Effector memory CD8-positive, alpha-beta T cell (primary cell): ENCODE data around the gene TEX22.

Experiments used
- ATAC-seq: fragments of 150-1000 bp; cut with Tn5 transposase; replicated peaks from 2 replicates; pipeline ENCODE4 v1.10.0; 2021; ENCODE audit warnings: mild to moderate bottlenecking, moderate library complexity
- DNase-seq, 3 experiments: peaks; one replicate each; pipeline ENCODE4 v3.0.0; 2021
- H3K27ac Mint-ChIP-seq, 2 donors: one replicate each; pipeline ENCODE4 v1.8.0; 2022; ENCODE audit warnings: mild to moderate bottlenecking in 2 of 2, mixed read lengths in 2 of 2, moderate library complexity in 2 of 2
- H3K27me3 Mint-ChIP-seq, 2 donors: one replicate each; pipeline ENCODE4 v1.8.0; 2022; ENCODE audit warnings: mixed read lengths in 2 of 2
- H3K36me3 Mint-ChIP-seq: one replicate; pipeline ENCODE4 v1.8.0; 2022; ENCODE audit warnings: mild to moderate bottlenecking, moderate library complexity, mixed read lengths; ENCODE audit not compliant: insufficient read depth
- H3K4me1 Mint-ChIP-seq, 2 donors: one replicate each; pipeline ENCODE4 v1.8.0; 2022; ENCODE audit warnings: low read depth in 2 of 2, mixed read lengths in 2 of 2
- H3K4me3 Mint-ChIP-seq, 2 donors: one replicate each; pipeline ENCODE4 v1.8.0; 2022; ENCODE audit warnings: mild to moderate bottlenecking in 2 of 2, mixed read lengths in 2 of 2, moderate library complexity in 2 of 2
- H3K9me3 Mint-ChIP-seq, 2 donors: one replicate each; pipeline ENCODE4 v1.8.0; 2022; ENCODE audit warnings: mixed read lengths in 2 of 2

TEX22 gene

DNA sequence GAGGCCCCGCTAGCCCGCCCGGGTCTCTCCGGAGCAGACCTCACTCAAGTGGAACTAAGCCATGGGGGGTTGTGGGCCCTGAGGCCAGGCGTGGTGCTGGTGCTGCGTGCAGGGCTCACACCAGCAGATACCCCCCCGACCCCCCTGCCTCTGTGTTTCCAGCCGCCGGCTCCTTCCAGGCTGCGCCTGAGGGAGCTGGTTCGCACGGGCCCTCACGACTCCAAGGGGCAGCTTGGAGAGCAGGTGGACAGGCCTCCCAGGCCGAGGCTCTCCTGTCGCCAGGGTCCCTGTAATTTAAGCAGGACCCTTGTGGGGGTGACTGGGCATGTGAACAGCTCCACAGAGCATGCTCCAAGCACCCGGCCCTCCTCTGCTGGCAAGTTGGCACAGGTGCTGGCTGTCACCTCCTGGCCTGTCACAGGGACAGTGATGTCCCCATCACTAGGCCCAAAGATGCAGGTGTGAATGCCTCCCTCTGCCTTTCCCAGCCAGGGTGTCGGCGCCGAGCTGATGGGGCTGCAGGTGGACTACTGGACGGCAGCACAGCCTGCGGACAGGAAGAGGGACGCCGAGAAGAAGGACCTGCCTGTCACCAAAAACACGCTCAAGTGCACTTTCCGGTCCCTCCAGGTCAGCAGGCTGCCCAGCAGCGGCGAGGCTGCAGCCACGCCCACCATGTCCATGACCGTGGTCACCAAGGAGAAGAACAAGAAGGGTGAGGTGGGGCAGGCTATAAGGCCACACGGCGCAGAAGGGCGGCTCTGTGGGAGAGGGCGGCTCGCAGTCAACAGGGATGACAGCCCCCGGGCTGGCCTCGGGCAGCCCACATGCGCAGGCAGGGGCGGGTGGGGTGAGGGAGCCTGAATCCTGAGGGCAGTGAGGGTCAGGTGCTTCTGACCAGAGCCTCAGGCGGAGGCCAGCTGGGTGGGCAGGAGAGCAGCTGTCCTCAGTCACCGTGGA is 5.9 kb upstream of the TEX22 start:
- DNase-seq (no peak), ATAC-seq (no peak)
- H3K36me3 Mint-ChIP-seq = peaks cover 3% of the 10 kb centered on the region
- H3K27ac Mint-ChIP-seq = no peak overlapping the region
- no peaks in the 10 kb centered on the region for H3K9me3 Mint-ChIP-seq
- no peak overlapping the region for H3K4me3 Mint-ChIP-seq
- H3K27me3 Mint-ChIP-seq = no peaks in the 10 kb centered on the region
- no peaks in the 10 kb centered on the region for H3K4me1 Mint-ChIP-seq

- H3K9me3 Mint-ChIP-seq = no peaks in the 10 kb centered on the region
- peaks cover 5% of the 10 kb centered on the region for H3K36me3 Mint-ChIP-seq
- ATAC-seq (no peak), DNase-seq (no peak)
- H3K27me3 Mint-ChIP-seq = no peaks in the 10 kb centered on the region
- H3K4me1 Mint-ChIP-seq = no peaks in the 10 kb centered on the region
- no peak overlapping the region for H3K27ac Mint-ChIP-seq
- H3K4me3 Mint-ChIP-seq = no peak overlapping the region
These were observed 5.2 kb upstream of the TEX22 start for GRCh38 chr14:105393151-105393550.

GRCh38 chr14:105394714-105395537 is 3.4 kb upstream of the TEX22 start:
- H3K9me3 Mint-ChIP-seq = no peaks in the 10 kb centered on the region
- H3K27me3 Mint-ChIP-seq = no peaks in the 10 kb centered on the region
- peaks cover 5% of the 10 kb centered on the region for H3K36me3 Mint-ChIP-seq
- H3K4me1 Mint-ChIP-seq = peaks cover 7% of the 10 kb centered on the region in 2 donors
- H3K27ac Mint-ChIP-seq = peak overlapping the region in 1 of 2 donors; percentile 15
- no peak overlapping the region for H3K4me3 Mint-ChIP-seq
- DNase-seq = no peak
- ATAC-seq = no peak

GRCh38 chr14:105395538-105395854 is 2.8 kb upstream of the TEX22 start:
- no peak for ATAC-seq
- H3K4me1 Mint-ChIP-seq = peaks cover 7% of the 10 kb centered on the region in 2 donors
- no peak for DNase-seq
- no peak overlapping the region for H3K27ac Mint-ChIP-seq
- no peaks in the 10 kb centered on the region for H3K27me3 Mint-ChIP-seq
- no peaks in the 10 kb centered on the region for H3K9me3 Mint-ChIP-seq
- peaks cover 6% of the 10 kb centered on the region for H3K36me3 Mint-ChIP-seq
- H3K4me3 Mint-ChIP-seq = no peak overlapping the region

DNA sequence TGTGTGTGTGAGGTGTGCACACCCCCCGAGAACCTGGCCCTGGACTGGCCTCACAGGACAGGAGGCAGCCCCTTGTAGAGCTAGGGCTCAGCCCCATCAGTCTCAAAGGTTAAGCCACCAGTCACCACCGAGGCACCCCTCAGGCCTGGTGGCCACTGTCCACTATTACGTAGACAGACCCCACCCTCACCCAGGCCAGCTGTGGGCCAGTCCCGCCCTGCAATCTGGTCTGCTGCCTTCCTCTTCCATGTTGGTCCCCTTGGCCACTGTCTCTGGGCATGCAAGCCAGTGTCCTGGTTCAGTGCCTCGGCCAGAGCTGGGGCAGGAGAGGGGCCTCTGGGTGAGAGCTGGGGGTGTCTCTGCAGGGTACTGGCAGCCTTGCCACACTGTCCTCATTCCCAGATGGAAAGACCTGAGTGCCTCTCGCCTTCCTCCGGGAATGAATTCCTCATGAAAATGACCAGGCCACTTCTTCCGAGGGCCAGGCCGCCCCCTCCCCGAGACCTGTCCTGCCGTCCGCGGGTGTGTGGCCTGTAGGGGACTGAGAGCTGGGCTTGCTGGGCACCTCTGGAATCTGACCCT is 897 bp upstream of the TEX22 start:
- peaks cover 8% of the 10 kb centered on the region for H3K36me3 Mint-ChIP-seq
- H3K9me3 Mint-ChIP-seq = no peaks in the 10 kb centered on the region
- H3K4me1 Mint-ChIP-seq = peaks cover 7% of the 10 kb centered on the region in 2 donors
- no peaks in the 10 kb centered on the region for H3K27me3 Mint-ChIP-seq
- ATAC-seq (no peak), DNase-seq (no peak)
- peak overlapping the region; percentile 77 to 79 for H3K4me3 Mint-ChIP-seq
- peak overlapping the region; percentile 49 to 80 for H3K27ac Mint-ChIP-seq

- Mint-ChIP-seq H3K4me1 (peaks cover 7% of the 10 kb centered on the region in 2 donors), H3K27me3 (no peaks in the 10 kb centered on the region), H3K36me3 (peaks cover 8% of the 10 kb centered on the region), H3K27ac (peak overlapping the region; percentile 44 to 80), H3K4me3 (peak overlapping the region; percentile 77 to 79), H3K9me3 (no peaks in the 10 kb centered on the region)
- ATAC-seq = peak; percentile 54
- peak in 2 of 3 experiments; percentile 21 to 29 for DNase-seq
These were observed 558 bp downstream of the TEX22 start for GRCh38 chr14:105398726-105399465.

DNA sequence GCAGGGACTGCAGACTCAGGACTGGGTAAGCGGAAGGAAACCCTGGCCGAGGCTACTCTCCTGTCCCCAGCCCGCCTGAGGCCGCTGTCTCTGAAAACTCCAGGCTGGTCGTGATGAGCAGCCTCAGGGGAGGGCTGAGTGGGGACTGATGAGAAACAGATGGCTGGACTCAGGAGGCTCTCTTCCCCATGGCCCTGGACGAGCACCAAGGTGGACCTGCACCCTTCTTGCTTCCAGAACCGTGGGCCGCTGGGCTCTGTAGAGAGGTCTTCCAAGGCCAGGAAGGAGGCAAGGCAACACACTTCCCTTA is 1.1 kb downstream of the TEX22 start:
- Mint-ChIP-seq H3K4me1 (peaks cover 7% of the 10 kb centered on the region in 2 donors), H3K9me3 (no peaks in the 10 kb centered on the region), H3K27ac (peak overlapping the region in 1 of 2 donors; percentile 80), H3K36me3 (peaks cover 8% of the 10 kb centered on the region), H3K4me3 (peak overlapping the region; percentile 77 to 79), H3K27me3 (no peaks in the 10 kb centered on the region)
- no peak for ATAC-seq
- no peak for DNase-seq

DNA sequence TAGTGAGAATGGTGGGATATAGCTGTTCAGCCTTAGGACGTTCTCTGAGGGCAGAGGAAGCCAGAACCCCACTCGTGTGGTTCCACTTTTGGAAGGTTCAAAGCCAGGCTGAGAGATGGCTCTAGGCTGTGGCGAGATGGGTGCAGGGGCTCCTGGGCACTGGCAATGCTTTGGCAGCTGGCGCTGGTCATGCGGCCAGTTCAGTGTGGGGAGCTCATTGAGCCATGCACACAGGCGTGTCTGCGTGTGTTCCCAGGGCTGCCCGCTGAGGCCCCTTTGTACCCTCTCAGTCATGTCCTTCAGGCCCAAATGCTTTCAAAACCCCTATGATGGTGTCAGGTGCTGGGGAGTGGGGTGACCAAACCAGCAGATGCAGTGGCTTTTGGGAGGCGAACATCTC is 1.7 kb downstream of the TEX22 start:
- no peak overlapping the region for H3K27ac Mint-ChIP-seq
- H3K4me1 Mint-ChIP-seq = peaks cover 7% of the 10 kb centered on the region in 2 donors
- ATAC-seq (no peak), DNase-seq (no peak)
- no peaks in the 10 kb centered on the region for H3K9me3 Mint-ChIP-seq
- peaks cover 8% of the 10 kb centered on the region for H3K36me3 Mint-ChIP-seq
- H3K27me3 Mint-ChIP-seq = no peaks in the 10 kb centered on the region
- H3K4me3 Mint-ChIP-seq = peak overlapping the region in 1 of 2 donors; percentile 79

- no peak overlapping the region for H3K4me3 Mint-ChIP-seq
- H3K27me3 Mint-ChIP-seq = no peaks in the 10 kb centered on the region
- peaks cover 8% of the 10 kb centered on the region for H3K36me3 Mint-ChIP-seq
- ATAC-seq (no peak), DNase-seq (no peak)
- peaks cover 7% of the 10 kb centered on the region in 2 donors for H3K4me1 Mint-ChIP-seq
- no peaks in the 10 kb centered on the region for H3K9me3 Mint-ChIP-seq
- no peak overlapping the region for H3K27ac Mint-ChIP-seq
These were observed 3.4 kb downstream of the TEX22 start for GRCh38 chr14:105401699-105402098.

DNA sequence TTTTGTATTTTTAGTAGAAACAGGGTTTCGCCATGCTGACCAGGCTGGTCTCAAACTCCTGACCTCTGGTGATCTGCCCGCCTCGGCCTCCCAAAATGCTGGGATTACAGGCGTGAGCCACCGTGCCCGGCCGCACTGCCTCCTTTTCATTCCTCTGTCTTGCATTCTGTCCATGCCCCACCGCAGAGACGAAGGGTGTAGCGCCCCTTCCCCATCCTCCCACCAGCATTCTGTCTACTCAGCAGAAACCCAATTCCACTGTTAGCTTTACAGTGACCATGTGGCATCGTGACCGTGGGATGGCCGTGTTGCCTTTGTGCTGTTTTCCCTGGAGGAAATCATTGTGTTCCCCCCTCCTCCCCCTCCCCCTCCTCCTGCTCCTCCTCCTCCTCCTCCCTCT is 10.3 kb downstream of the TEX22 start:
- Mint-ChIP-seq H3K36me3 (no peaks in the 10 kb centered on the region), H3K27ac (no peak overlapping the region), H3K9me3 (no peaks in the 10 kb centered on the region), H3K4me3 (no peak overlapping the region), H3K4me1 (peaks cover 0 to 8% of the 10 kb centered on the region in 2 donors), H3K27me3 (peaks cover 30 to 48% of the 10 kb centered on the region in 2 donors)
- ATAC-seq = no peak
- DNase-seq = no peak

DNA sequence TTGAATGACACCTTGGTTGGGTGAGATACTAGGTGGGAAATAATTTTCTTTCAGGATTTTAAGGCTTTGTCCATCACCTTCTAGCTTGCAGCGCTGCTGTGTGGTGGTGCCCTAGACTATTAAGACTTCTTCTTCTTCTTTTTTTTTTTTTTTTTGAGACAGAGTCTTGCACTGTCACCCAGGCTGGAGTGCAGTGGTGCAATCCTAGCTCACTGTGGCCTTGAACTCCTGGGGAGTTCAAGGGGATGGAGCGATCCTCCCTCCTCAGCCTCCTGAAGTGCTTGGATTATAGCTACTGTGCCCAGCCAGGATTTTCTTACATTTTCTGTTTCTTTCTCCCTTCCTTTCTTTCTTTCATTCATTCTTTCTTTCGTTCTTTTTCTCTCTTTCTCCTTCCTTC is 11.0 kb downstream of the TEX22 start:
- no peak overlapping the region for H3K4me3 Mint-ChIP-seq
- no peaks in the 10 kb centered on the region for H3K9me3 Mint-ChIP-seq
- H3K4me1 Mint-ChIP-seq = peaks cover 0 to 8% of the 10 kb centered on the region in 2 donors
- H3K27ac Mint-ChIP-seq = no peak overlapping the region
- peaks cover 37 to 54% of the 10 kb centered on the region in 2 donors for H3K27me3 Mint-ChIP-seq
- ATAC-seq = no peak
- H3K36me3 Mint-ChIP-seq = no peaks in the 10 kb centered on the region
- DNase-seq = no peak

- H3K4me3 Mint-ChIP-seq = peak overlapping the region in 1 of 2 donors; percentile 40
- no peak overlapping the region for H3K27ac Mint-ChIP-seq
- H3K9me3 Mint-ChIP-seq = no peaks in the 10 kb centered on the region
- peaks cover 3 to 8% of the 10 kb centered on the region in 2 donors for H3K4me1 Mint-ChIP-seq
- H3K36me3 Mint-ChIP-seq = no peaks in the 10 kb centered on the region
- ATAC-seq = no peak
- H3K27me3 Mint-ChIP-seq = peaks cover 37 to 54% of the 10 kb centered on the region in 2 donors
- DNase-seq = no peak
These were observed 12.3 kb downstream of the TEX22 start for GRCh38 chr14:105410642-105411016.
